CD8-positive, alpha-beta memory T cell (primary cell): ENCODE data around the gene IGFBP1. TPM values are rescaled to one million over a fixed set of nuclear protein-coding genes. Genes with fewer than 3 reads are reported as not detected.

Experiments used
- CTCF ChIA-PET: fragments of 350-600 bp; sonication (Branson Sonifier 250); formaldehyde crosslinking; loops from one replicate; lab custom pipeline; 2021; ENCODE audit warnings: antibody characterized with exemption; lab: Charles Lee
- POLR2A ChIA-PET: fragments of 350-600 bp; sonication (Branson Sonifier 250); formaldehyde crosslinking; loops from one replicate; lab custom pipeline; 2021; ENCODE audit warnings: antibody characterized with exemption; lab: Charles Lee
- DNase-seq, 5 donors: peaks; one replicate each; pipeline versions ENCODE4 v3.0.0 to v3.0.0-alpha.2; 2020 to 2022; ENCODE audit warnings: mixed read lengths in 1 of 5
- H3K27ac ChIP-seq: one replicate; pipeline ENCODE4 v1.7.0; 2013; ENCODE audit warnings: low read depth, mild to moderate bottlenecking, low read length, moderate library complexity
- H3K27me3 ChIP-seq: 2 replicates; pipeline ENCODE4 v1.7.0; 2013; ENCODE audit warnings: low read length, mild to moderate bottlenecking; ENCODE audit not compliant: insufficient read depth, poor library complexity, severe bottlenecking
- H3K36me3 ChIP-seq: 2 replicates; pipeline ENCODE4 v1.7.0; 2013; ENCODE audit warnings: mild to moderate bottlenecking, low read length, moderate library complexity; ENCODE audit not compliant: insufficient read depth
- H3K4me1 ChIP-seq: 2 replicates; pipeline ENCODE4 v1.7.0; 2013; ENCODE audit warnings: mild to moderate bottlenecking, low read length, moderate library complexity; ENCODE audit not compliant: insufficient read depth
- H3K4me3 ChIP-seq: 2 replicates; pipeline ENCODE4 v1.7.0; 2013; ENCODE audit warnings: mild to moderate bottlenecking, low read length
- H3K9me3 ChIP-seq: 2 replicates; pipeline ENCODE4 v1.7.0; 2013; ENCODE audit warnings: mild to moderate bottlenecking, low read length
- H3K27ac Mint-ChIP-seq, 8 donors: one replicate each; pipeline ENCODE4 v1.8.0; 2020 to 2021; ENCODE audit warnings: mixed read lengths in 8 of 8, mild to moderate bottlenecking in 6 of 8, inconsistent platforms in 3 of 8, moderate library complexity in 3 of 8
- H3K27me3 Mint-ChIP-seq, 2 donors: one replicate each; pipeline ENCODE4 v1.8.0; 2020 to 2021; ENCODE audit warnings: mixed read lengths in 2 of 2, mild to moderate bottlenecking in 1 of 2, moderate library complexity in 1 of 2
- H3K36me3 Mint-ChIP-seq, 3 donors: one replicate each; pipeline ENCODE4 v1.8.0; 2020 to 2021; ENCODE audit warnings: mixed read lengths in 3 of 3, inconsistent platforms in 1 of 3, mild to moderate bottlenecking in 1 of 3
- H3K4me1 Mint-ChIP-seq, 3 donors: one replicate each; pipeline ENCODE4 v1.8.0; 2020 to 2021; ENCODE audit warnings: mixed read lengths in 3 of 3, inconsistent platforms in 1 of 3, mild to moderate bottlenecking in 1 of 3
- H3K4me3 Mint-ChIP-seq, 7 donors: one replicate each; pipeline ENCODE4 v1.8.0; 2020 to 2021; ENCODE audit warnings: mixed read lengths in 7 of 7, mild to moderate bottlenecking in 6 of 7, moderate library complexity in 4 of 7, inconsistent platforms in 2 of 7
- H3K9me3 Mint-ChIP-seq, 5 donors: one replicate each; pipeline ENCODE4 v1.8.0; 2020 to 2022; ENCODE audit warnings: mixed read lengths in 5 of 5, mild to moderate bottlenecking in 3 of 5, moderate library complexity in 2 of 5, inconsistent platforms in 1 of 5
- polyA plus RNA-seq: library from polyadenylated mRNA; unstranded; fragments of 300-500 nt; fragmentation: Illumina TruSeq; gene quantifications from one replicate; pipeline ENCODE4 v1.2.3, GENCODE V29; 2021
- total RNA-seq, 2 experiments: library from RNA; stranded (reverse); gene quantifications; one replicate each; pipeline ENCODE4 v1.2.3, GENCODE V29; 2021

IGFBP1 gene
- total and polyA plus RNA-seq, 3 experiments from 2014 or later: not detected

DNA sequence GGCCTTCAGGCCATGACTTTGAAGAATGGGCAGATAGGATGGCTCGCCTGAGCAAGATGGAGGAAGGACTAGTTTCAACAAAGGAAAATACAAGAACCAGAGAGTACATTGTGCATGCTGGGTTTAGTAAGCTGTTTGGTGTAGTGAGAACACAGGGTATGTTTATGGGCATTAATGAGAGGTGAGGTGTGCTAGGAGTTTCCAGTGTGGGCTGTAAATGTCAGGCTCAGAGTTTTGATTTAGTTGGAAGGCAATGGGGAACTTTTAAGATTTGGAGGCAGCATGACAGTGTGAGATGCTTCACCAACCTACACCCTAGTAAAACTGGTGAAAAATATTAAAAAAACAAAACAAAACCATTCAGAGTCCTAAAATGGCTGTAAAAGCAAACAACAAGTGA, 13.3 kb downstream of the IGFBP1 start:
- Histone ChIP-seq H3K9me3 (no peaks in the 10 kb centered on the region), H3K27ac (no peak overlapping the region), H3K27me3 (no peaks in the 10 kb centered on the region), H3K36me3 (no peaks in the 10 kb centered on the region), H3K4me3 (no peak overlapping the region), H3K4me1 (no peaks in the 10 kb centered on the region)
- POLR2A ChIA-PET: no interaction called here
- DNase-seq: no peak
- Mint-ChIP-seq H3K4me1 (no peaks in the 10 kb centered on the region), H3K27me3 (peaks cover 3 to 14% of the 10 kb centered on the region in 2 donors), H3K9me3 (peaks cover 0 to 11% (median 4%) of the 10 kb centered on the region in 5 donors), H3K27ac (no peak overlapping the region), H3K4me3 (no peak overlapping the region), H3K36me3 (no peaks in the 10 kb centered on the region)
- CTCF ChIA-PET: no interaction called here

DNA sequence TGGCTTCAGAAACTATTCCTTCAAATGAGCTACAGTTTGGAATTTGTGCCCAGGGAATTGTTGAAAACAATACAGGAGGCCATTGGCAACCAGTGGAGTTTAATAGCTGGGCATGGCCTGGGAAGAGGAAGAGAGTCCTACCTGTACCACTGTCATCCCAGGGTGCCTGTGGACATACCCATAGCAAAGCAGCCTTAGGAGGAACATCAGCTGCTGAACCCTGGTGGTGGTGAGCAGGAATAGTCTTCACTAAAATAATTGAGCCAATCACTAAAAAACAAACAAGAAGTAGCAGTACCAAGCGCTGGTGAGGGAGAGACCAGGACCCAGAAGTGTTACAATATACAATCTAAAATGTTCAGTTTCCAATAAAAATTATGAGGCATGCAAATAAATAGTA, 14.5 kb downstream of the IGFBP1 start:
- no peak for DNase-seq
- Mint-ChIP-seq H3K4me3 (no peak overlapping the region), H3K9me3 (peaks cover 2 to 11% (median 4%) of the 10 kb centered on the region in 5 donors), H3K27me3 (peaks cover 0 to 10% of the 10 kb centered on the region in 2 donors), H3K4me1 (no peaks in the 10 kb centered on the region), H3K36me3 (no peaks in the 10 kb centered on the region), H3K27ac (no peak overlapping the region)
- Histone ChIP-seq H3K9me3 (no peaks in the 10 kb centered on the region), H3K4me3 (no peak overlapping the region), H3K4me1 (no peaks in the 10 kb centered on the region), H3K36me3 (no peaks in the 10 kb centered on the region), H3K27me3 (no peaks in the 10 kb centered on the region), H3K27ac (no peak overlapping the region)
- ChIA-PET POLR2A (no interaction called here), CTCF (no interaction called here)

DNA sequence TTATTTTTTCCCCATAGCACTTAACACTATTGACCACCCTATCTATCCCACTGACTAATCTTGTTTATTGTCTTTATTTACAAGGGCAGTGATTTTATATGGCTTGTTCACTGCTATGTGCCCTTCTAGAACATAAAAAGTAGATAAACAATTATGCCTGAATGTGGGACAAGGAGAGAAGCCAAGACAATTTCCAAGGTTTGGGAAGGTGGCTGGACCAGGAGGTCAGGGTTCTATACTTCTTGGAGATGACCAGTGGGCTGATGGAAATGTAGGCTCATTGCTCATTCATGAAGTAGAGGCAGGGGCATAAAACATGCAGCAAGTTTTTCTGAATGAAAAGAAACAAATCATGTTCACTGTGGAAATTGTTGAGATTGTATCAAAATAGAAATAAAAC, 21.3 kb downstream of the IGFBP1 start:
- POLR2A ChIA-PET: no interaction called here
- DNase-seq: no peak
- no peak overlapping the region for H3K27ac ChIP-seq
- Mint-ChIP-seq H3K27me3 (peaks cover 11 to 15% of the 10 kb centered on the region in 2 donors), H3K4me1 (no peaks in the 10 kb centered on the region), H3K27ac (no peak overlapping the region), H3K9me3 (peaks cover 0 to 2% (median 0%) of the 10 kb centered on the region in 5 donors), H3K4me3 (no peak overlapping the region), H3K36me3 (peaks cover 0 to 16% (median 5%) of the 10 kb centered on the region in 3 donors)
- H3K4me3 ChIP-seq: no peak overlapping the region
- no peaks in the 10 kb centered on the region for H3K27me3 ChIP-seq
- no peaks in the 10 kb centered on the region for H3K36me3 ChIP-seq
- no peaks in the 10 kb centered on the region for H3K4me1 ChIP-seq
- no peaks in the 10 kb centered on the region for H3K9me3 ChIP-seq
- CTCF ChIA-PET: no interaction called here

DNA sequence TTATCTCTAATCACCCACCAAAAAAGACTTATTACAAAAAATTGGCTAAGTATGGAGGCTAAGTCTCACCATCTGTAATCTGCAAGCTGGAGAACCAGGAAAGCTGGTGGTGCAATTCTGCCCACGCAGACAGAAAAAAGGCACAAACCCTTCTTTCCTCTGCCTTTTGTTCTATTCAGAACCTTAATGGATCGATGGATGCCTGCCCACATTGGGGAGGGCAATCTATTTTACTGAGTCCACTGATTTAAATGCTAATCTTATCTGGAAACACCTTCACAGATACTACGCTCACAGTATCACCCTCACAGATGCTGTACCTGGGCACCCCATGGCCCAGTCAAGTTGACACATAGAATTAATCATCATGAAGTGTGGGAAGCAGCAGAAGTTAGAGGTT, 22.6 kb downstream of the IGFBP1 start:
- H3K4me1 ChIP-seq: no peaks in the 10 kb centered on the region
- no peaks in the 10 kb centered on the region for H3K27me3 ChIP-seq
- no peaks in the 10 kb centered on the region for H3K36me3 ChIP-seq
- Mint-ChIP-seq H3K27me3 (peaks cover 11 to 23% of the 10 kb centered on the region in 2 donors), H3K36me3 (peaks cover 0 to 19% (median 5%) of the 10 kb centered on the region in 3 donors), H3K4me3 (no peak overlapping the region), H3K4me1 (no peaks in the 10 kb centered on the region), H3K27ac (no peak overlapping the region), H3K9me3 (peaks cover 0 to 2% (median 0%) of the 10 kb centered on the region in 5 donors)
- H3K27ac ChIP-seq: no peak overlapping the region
- no peak for DNase-seq
- POLR2A ChIA-PET: no interaction called here
- no peaks in the 10 kb centered on the region for H3K9me3 ChIP-seq
- CTCF ChIA-PET: no interaction called here
- H3K4me3 ChIP-seq: no peak overlapping the region

DNA sequence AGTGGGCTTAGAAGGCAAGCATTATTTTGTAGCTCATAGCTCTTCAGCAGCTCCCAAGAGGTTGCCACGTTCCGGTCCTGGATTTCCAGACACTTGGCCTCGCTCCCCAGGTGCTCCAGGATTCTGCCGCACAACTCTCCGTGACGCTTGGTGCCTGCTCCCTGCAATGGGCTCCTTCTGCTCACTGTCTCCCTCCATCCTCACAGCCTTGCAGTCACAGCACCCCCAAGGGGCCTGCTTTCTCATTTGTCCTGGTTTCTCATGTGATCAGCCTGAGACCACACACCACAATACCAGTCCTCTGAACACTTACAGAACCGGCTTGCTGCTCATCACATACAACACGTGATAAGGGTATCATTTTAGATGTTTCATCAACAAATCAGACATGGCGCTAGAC, 23.0 kb downstream of the IGFBP1 start:
- POLR2A ChIA-PET: no interaction called here
- Mint-ChIP-seq H3K9me3 (peaks cover 0 to 2% (median 0%) of the 10 kb centered on the region in 5 donors), H3K4me3 (no peak overlapping the region), H3K27ac (no peak overlapping the region), H3K4me1 (no peaks in the 10 kb centered on the region), H3K27me3 (peaks cover 11 to 27% of the 10 kb centered on the region in 2 donors), H3K36me3 (peaks cover 0 to 23% (median 5%) of the 10 kb centered on the region in 3 donors)
- no peaks in the 10 kb centered on the region for H3K9me3 ChIP-seq
- CTCF ChIA-PET: no interaction called here
- H3K27ac ChIP-seq: no peak overlapping the region
- no peaks in the 10 kb centered on the region for H3K4me1 ChIP-seq
- no peaks in the 10 kb centered on the region for H3K36me3 ChIP-seq
- no peak overlapping the region for H3K4me3 ChIP-seq
- no peak for DNase-seq
- H3K27me3 ChIP-seq: no peaks in the 10 kb centered on the region

DNA sequence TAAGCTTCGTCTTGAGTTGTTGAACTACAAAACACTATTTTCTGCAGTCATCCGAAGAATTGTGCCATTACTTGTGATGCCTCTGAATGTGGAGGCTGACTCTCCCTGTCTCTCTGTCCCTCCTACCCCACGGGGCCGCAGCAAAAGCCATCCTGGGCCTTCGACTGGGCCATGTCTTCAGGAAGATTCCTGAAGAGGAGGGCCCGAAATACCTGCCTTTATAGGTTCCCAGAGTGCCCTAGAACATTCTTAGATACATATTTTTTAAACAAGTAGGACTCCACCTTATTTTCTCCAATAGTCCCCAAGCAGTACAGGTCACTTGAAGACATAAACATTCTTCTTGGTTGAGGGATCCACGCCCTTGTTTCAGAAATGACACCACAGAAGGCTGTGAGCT, 24.7 kb downstream of the IGFBP1 start:
- ChIA-PET CTCF (interaction anchor here (1.1 kb wide), 1 partner anchor 8 kb away, joined by 3 read pairs; the partner anchor contains the start of gene IGFBP3), POLR2A (no interaction called here)
- Histone ChIP-seq H3K27me3 (no peaks in the 10 kb centered on the region), H3K4me1 (no peaks in the 10 kb centered on the region), H3K27ac (no peak overlapping the region), H3K4me3 (no peak overlapping the region), H3K9me3 (no peaks in the 10 kb centered on the region), H3K36me3 (no peaks in the 10 kb centered on the region)
- Mint-ChIP-seq H3K27me3 (peaks cover 13 to 34% of the 10 kb centered on the region in 2 donors), H3K4me3 (no peak overlapping the region), H3K9me3 (no peaks in the 10 kb centered on the region), H3K36me3 (peaks cover 0 to 27% (median 5%) of the 10 kb centered on the region in 3 donors), H3K4me1 (peaks cover 0 to 9% (median 2%) of the 10 kb centered on the region in 3 donors), H3K27ac (no peak overlapping the region)
- DNase-seq: no peak

GRCh38 chr7:45914911-45915310, 26.6 kb downstream of the IGFBP1 start:
- peaks cover 29 to 43% of the 10 kb centered on the region in 2 donors for H3K27me3 Mint-ChIP-seq
- H3K36me3 Mint-ChIP-seq: peaks cover 0 to 27% (median 5%) of the 10 kb centered on the region in 3 donors
- peaks cover 2 to 26% (median 6%) of the 10 kb centered on the region in 3 donors for H3K4me1 Mint-ChIP-seq
- no peaks in the 10 kb centered on the region for H3K36me3 ChIP-seq
- CTCF ChIA-PET: no interaction called here
- H3K27ac Mint-ChIP-seq: no peak overlapping the region
- no peaks in the 10 kb centered on the region for H3K9me3 ChIP-seq
- no peaks in the 10 kb centered on the region for H3K4me1 ChIP-seq
- no peak overlapping the region for H3K27ac ChIP-seq
- H3K4me3 Mint-ChIP-seq: no peak overlapping the region
- H3K4me3 ChIP-seq: no peak overlapping the region
- H3K27me3 ChIP-seq: no peaks in the 10 kb centered on the region
- POLR2A ChIA-PET: no interaction called here
- DNase-seq: no peak
- no peaks in the 10 kb centered on the region for H3K9me3 Mint-ChIP-seq

- H3K27ac Mint-ChIP-seq: no peak overlapping the region
- Histone ChIP-seq H3K4me3 (no peak overlapping the region), H3K36me3 (no peaks in the 10 kb centered on the region), H3K4me1 (no peaks in the 10 kb centered on the region), H3K27me3 (no peaks in the 10 kb centered on the region), H3K27ac (no peak overlapping the region), H3K9me3 (no peaks in the 10 kb centered on the region)
- peaks cover 0 to 25% (median 1%) of the 10 kb centered on the region in 3 donors for H3K36me3 Mint-ChIP-seq
- no peak for DNase-seq
- ChIA-PET CTCF (no interaction called here), POLR2A (no interaction called here)
- H3K27me3 Mint-ChIP-seq: peaks cover 34 to 49% of the 10 kb centered on the region in 2 donors
- H3K4me3 Mint-ChIP-seq: no peak overlapping the region
- peaks cover 2 to 32% (median 8%) of the 10 kb centered on the region in 3 donors for H3K4me1 Mint-ChIP-seq
- no peaks in the 10 kb centered on the region for H3K9me3 Mint-ChIP-seq
Observed at GRCh38 chr7:45915606-45916005, 27.3 kb downstream of the IGFBP1 start.
